Choroid plexus epithelial cell (primary cell): ENCODE results near the gene BLOC1S4.
"Not testable (repeated sequence)": the region's sequence is repeated elsewhere in the genome, so short reads cannot be mapped to it uniquely, and the experiment has no call there.

Experiments used
- DNase-seq: peaks from one replicate; pipeline ENCODE4 v3.0.0-alpha.2; 2010; ENCODE audit warnings: low read depth
- H3K4me3 ChIP-seq: 2 replicates; pipeline ENCODE4 v1.5.1; 2011; ENCODE audit warnings: low read depth, mild to moderate bottlenecking, control low read depth, low read length, moderate library complexity
- TF ChIP-seq, protein P1 (sequence below): conservative IDR thresholded peaks from 2 replicates; pipeline ENCODE4 v1.5.1; 2011; ENCODE audit warnings: low read depth, mild to moderate bottlenecking, control low read depth, inconsistent platforms, low read length, moderate library complexity

The BLOC1S4 gene

DNA sequence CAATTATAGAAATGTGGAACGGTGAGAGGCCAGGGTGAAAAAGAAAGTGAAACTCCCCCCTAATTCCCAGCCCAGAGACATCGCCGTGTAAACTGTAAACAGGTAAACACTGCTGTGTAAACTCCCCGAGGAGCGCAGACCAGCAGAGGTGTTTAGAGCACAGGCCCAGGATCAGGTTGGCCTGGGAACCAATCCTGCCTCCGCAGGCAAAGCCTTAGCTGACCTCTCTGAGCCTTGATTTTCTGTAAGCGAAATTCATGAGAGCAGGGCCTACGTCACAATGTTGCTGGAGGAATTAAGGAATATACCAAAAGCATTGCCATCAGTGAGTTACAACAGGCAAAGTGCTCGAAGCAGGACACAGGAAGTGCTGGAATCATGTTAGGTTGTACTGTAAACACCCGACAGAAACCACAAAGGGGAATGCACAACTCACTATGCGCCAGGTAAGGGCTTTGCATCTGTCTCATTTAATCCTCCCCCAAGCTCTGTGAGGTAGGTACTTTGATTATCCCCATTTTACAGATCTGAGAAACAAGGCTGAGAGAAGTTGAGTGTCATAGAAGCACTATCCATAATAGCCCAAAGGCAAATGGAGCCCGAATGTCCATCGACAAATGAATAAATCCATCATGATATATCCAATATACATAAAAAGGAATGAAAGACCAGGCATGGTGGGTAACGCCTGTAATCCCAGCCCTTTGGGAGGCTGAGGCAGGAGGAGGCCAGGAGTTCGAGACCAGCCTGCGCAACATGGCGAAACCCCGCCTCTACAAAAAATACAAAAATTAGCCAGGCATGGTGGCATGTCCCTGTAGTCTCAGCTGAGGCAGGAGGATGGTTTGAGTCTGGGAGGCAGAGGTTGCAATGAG lies 35.9 kb downstream of the BLOC1S4 start:
- DNase-seq: no peak
- TF ChIP-seq, protein P1, sequence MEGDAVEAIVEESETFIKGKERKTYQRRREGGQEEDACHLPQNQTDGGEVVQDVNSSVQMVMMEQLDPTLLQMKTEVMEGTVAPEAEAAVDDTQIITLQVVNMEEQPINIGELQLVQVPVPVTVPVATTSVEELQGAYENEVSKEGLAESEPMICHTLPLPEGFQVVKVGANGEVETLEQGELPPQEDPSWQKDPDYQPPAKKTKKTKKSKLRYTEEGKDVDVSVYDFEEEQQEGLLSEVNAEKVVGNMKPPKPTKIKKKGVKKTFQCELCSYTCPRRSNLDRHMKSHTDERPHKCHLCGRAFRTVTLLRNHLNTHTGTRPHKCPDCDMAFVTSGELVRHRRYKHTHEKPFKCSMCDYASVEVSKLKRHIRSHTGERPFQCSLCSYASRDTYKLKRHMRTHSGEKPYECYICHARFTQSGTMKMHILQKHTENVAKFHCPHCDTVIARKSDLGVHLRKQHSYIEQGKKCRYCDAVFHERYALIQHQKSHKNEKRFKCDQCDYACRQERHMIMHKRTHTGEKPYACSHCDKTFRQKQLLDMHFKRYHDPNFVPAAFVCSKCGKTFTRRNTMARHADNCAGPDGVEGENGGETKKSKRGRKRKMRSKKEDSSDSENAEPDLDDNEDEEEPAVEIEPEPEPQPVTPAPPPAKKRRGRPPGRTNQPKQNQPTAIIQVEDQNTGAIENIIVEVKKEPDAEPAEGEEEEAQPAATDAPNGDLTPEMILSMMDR: no peak
- no peak overlapping the region for H3K4me3 ChIP-seq

DNA sequence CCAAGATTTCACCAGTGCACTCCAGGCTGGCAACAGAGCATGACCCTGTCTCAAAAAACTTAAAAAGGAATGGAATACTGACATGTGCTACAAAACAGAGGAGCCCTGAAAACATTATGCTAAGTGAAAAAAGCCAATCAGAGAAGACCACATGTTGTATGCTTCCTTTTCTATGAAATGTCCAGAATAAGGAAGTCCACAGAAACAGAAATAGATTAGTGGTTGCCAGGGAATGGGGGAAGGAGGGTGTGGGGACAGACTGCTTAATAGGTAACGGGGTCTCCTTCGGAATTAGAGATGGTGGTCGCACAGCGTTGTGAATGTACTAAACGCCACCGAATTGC lies 36.5 kb downstream of the BLOC1S4 start:
- no peak for DNase-seq

DNA sequence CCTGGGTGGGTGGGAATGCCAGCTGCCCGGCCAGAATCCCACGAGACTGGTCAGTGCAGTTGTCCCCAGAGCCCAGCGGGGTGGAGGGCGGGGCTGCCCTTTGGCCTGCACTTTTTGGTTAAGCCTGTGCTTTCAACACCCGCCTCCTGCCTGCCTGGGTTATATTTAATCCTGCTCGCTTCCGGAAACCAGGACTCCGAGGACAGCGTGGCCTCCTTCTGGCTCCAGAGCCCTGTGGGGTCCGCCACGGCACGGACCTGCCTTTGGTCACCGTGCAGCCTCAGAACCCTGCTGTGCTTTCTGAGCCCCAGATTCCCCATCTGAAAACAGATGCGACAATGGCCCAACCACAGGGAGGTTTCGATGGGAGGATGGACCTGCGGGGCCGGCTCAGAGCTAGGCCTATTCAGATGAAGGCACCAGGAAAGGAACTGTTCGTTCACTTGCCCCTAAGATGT lies 37.2 kb downstream of the BLOC1S4 start:
- DNase-seq: no peak
- H3K4me3 ChIP-seq: no peak overlapping the region
- TF ChIP-seq, protein P1: no peak

More for the DNA sequence above, 36.5 kb downstream of the BLOC1S4 start:
- TF ChIP-seq, protein P1: no peak
- no peak overlapping the region for H3K4me3 ChIP-seq

DNA sequence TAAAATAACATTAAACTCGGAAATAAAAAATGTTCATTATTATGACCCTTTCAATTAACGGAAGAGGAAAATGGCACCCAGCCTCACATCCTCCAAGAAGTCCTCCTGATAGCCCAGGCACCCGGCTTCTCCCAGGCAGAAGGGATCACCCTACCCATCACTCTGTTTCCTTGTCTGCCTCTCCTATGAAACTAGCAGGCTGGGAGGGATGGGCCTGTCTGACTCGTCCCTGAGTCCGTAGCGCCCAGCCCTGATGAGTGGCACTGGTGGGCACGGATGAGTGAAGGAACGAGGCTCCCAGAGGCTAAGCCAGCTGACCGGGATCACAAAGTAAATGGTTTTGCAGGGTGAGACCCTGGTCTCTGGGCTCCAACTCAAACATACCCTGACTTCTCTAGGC lies 37.9 kb downstream of the BLOC1S4 start:
- DNase-seq: no peak
- TF ChIP-seq, protein P1: no peak
- no peak overlapping the region for H3K4me3 ChIP-seq

DNA sequence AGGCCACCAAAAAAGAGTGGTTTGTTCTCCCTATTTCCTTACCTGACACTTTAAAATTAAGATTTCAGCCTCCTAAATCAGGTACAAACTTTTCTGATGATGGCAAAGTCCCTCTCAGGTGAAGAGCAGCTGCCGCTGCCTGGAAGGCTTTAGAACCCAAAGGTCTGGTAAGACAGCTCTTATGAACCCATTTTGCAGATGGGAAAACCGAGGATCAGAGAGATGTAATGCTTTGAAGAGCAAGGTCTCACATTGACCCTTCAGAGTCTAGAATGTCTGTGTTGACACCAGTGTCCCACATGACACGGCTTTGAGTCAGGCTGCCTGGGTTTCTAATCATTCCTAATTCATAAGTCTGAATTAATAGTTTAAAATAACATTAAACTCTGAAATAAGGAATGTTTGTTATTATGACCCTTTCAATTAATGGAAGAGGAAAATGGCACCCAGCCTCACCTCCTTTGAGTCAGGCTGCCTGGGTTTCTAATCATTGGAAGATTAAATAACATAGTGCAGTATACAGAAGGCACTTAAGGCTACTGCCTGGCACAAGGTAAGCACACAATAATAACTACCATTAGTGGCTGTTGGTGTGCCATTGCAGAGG lies 38.6 kb downstream of the BLOC1S4 start:
- DNase-seq: no peak
- TF ChIP-seq, protein P1: no peak
- H3K4me3 ChIP-seq: no peak overlapping the region

DNA sequence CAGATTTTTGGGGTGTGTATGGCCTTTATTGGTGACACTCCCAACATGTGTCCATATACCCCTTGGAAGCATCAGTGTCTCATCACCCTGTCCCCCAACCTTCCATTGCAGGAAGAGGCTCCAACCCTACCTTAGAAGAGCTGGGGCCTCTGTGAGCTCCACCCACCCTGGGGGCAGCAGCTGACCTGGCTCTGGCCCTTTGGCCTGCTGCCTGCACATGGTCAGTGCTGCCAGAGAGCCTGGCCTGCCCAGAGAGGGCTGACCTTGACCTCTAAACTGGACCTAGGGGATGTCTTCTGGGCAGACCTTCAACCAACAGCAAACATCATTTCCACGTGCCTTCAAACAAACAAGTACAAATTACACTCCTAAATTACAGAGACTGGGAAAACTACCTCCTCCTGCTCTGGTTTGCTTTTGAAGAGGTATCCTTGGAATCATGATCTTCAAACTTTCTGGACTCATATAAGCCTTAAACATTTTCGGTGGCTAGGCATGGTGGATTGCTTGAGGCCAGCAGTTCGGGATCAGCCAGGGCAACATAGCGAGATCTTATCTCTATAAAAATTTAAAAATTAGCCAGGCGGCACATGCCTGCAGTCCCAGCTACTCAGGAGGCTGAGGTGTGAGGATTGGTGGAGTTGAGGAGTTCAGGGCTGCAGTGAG lies 39.2 kb downstream of the BLOC1S4 start:
- no peak for DNase-seq
- no peak overlapping the region for H3K4me3 ChIP-seq
- TF ChIP-seq, protein P1: no peak

DNA sequence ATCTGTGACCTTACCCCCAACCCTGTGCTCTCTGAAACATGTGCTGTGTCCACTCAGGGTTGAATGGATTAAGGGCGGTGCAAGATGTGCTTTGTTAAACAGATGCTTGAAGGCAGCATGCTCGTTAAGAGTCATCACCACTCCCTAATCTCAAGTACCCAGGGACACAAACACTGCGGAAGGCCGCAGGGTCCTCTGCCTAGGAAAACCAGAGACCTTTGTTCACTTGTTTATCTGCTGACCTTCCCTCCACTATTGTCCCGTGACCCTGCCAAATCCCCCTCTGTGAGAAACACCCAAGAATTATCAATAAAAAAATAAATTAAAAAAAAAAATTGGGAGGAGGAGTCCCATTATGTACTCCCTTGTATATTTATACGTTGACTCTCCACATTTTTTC lies 40.4 kb downstream of the BLOC1S4 start:
- H3K4me3 ChIP-seq, DNase-seq: not testable (repeated sequence)
